SK-N-SH (cell line): ENCODE results near the gene SNX22.

Experiments used
- CHD2 ChIP-seq: fragments of 150-350 bp; IDR thresholded peaks from 2 replicates; pipeline ENCODE4 v1.6.1; 2018; ENCODE audit warnings: low read length; ENCODE audit not compliant: partially characterized antibody
- EP300 ChIP-seq, 2 experiments: IDR thresholded peaks; 2 replicates each; pipeline versions ENCODE4 v1.4.0 to v1.6.1; 2012; ENCODE audit warnings: borderline replicate concordance in 1 of 2, low read depth in 1 of 2, low read length in 1 of 2
- EZH2phosphoT487 ChIP-seq: fragments of 200-600 bp; sonication (generic); IDR thresholded peaks from 2 replicates; pipeline ENCODE4 v1.6.1; 2017; ENCODE audit warnings: low read depth, mixed run types, mild to moderate bottlenecking, antibody characterized with exemption, moderate library complexity, borderline replicate concordance
- GABPA ChIP-seq: IDR thresholded peaks from 2 replicates; pipeline ENCODE4 v1.4.0; 2012; ENCODE audit warnings: low read depth, mild to moderate bottlenecking
- JUND ChIP-seq: IDR thresholded peaks from 2 replicates; pipeline ENCODE4 v1.4.0; 2012
- MXI1 ChIP-seq: IDR thresholded peaks from 2 replicates; pipeline ENCODE4 v1.6.1; 2012; ENCODE audit warnings: mild to moderate bottlenecking, low read depth, low read length, improper control_type of control experiment
- POLR2AphosphoS5 ChIP-seq: IDR thresholded peaks from 2 replicates; pipeline ENCODE4 v1.6.1; 2012; ENCODE audit warnings: low read depth, low read length
- RAD21 ChIP-seq: IDR thresholded peaks from 2 replicates; pipeline ENCODE4 v1.6.1; 2012; ENCODE audit warnings: mild to moderate bottlenecking, low read length
- YY1 ChIP-seq: IDR thresholded peaks from 2 replicates; pipeline ENCODE4 v1.4.0; 2012; ENCODE audit warnings: low read depth, mild to moderate bottlenecking
- TF ChIP-seq, protein P1 (sequence below): fragments of 150-350 bp; IDR thresholded peaks from 2 replicates; pipeline ENCODE4 v1.6.1; 2017; ENCODE audit warnings: antibody characterized with exemption, low read length, low read depth, borderline replicate concordance
- TF ChIP-seq, protein P2 (sequence below): IDR thresholded peaks from 2 replicates; pipeline ENCODE4 v1.4.0; 2012; ENCODE audit warnings: low read depth, borderline replicate concordance
- TF ChIP-seq, protein P3 (sequence below): fragments of 200-600 bp; sonication (generic); IDR thresholded peaks from 2 replicates; pipeline ENCODE4 v1.6.1; 2017; ENCODE audit warnings: antibody characterized with exemption, mild to moderate bottlenecking, moderate library complexity

DNA sequence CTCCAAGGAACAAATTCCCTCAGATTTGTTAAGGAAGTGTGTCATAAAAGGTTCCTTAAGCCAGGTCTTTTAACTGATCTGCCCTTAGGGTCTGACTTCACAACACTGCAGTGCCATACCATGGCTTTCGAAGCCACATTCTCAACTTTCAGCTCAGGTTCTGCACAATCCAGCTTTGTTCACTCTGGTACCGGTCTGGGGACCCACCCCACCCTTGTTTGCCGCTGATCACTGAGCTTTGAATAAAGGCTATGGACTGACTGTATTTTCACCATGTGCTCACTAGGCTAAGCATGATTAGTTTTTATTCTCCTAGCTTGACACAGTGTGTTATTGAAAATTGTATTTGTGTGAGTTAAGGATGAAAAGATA, 39.9 kb upstream of the SNX22 start:
- TF ChIP-seq CHD2 (no peak), RAD21 (no peak), POLR2AphosphoS5 (no peak), EZH2phosphoT487 (no peak), JUND (no peak), YY1 (no peak), EP300 (IDR thresholded peaks at IDR 0.05; ENCODE audit: borderline replicate concordance in 1 of 2, low read depth in 1 of 2, low read length in 1 of 2) (no peak), GABPA (no peak), MXI1 (no peak)
- TF ChIP-seq, protein P1, sequence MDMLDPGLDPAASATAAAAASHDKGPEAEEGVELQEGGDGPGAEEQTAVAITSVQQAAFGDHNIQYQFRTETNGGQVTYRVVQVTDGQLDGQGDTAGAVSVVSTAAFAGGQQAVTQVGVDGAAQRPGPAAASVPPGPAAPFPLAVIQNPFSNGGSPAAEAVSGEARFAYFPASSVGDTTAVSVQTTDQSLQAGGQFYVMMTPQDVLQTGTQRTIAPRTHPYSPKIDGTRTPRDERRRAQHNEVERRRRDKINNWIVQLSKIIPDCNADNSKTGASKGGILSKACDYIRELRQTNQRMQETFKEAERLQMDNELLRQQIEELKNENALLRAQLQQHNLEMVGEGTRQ = no peak
- TF ChIP-seq, protein P2, sequence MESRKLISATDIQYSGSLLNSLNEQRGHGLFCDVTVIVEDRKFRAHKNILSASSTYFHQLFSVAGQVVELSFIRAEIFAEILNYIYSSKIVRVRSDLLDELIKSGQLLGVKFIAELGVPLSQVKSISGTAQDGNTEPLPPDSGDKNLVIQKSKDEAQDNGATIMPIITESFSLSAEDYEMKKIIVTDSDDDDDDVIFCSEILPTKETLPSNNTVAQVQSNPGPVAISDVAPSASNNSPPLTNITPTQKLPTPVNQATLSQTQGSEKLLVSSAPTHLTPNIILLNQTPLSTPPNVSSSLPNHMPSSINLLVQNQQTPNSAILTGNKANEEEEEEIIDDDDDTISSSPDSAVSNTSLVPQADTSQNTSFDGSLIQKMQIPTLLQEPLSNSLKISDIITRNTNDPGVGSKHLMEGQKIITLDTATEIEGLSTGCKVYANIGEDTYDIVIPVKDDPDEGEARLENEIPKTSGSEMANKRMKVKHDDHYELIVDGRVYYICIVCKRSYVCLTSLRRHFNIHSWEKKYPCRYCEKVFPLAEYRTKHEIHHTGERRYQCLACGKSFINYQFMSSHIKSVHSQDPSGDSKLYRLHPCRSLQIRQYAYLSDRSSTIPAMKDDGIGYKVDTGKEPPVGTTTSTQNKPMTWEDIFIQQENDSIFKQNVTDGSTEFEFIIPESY = no peak
- TF ChIP-seq, protein P3, sequence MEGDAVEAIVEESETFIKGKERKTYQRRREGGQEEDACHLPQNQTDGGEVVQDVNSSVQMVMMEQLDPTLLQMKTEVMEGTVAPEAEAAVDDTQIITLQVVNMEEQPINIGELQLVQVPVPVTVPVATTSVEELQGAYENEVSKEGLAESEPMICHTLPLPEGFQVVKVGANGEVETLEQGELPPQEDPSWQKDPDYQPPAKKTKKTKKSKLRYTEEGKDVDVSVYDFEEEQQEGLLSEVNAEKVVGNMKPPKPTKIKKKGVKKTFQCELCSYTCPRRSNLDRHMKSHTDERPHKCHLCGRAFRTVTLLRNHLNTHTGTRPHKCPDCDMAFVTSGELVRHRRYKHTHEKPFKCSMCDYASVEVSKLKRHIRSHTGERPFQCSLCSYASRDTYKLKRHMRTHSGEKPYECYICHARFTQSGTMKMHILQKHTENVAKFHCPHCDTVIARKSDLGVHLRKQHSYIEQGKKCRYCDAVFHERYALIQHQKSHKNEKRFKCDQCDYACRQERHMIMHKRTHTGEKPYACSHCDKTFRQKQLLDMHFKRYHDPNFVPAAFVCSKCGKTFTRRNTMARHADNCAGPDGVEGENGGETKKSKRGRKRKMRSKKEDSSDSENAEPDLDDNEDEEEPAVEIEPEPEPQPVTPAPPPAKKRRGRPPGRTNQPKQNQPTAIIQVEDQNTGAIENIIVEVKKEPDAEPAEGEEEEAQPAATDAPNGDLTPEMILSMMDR = no peak
